GM06990 (cell line): ENCODE results near the gene ARHGAP24.

Experiments used
- DNase-seq: peaks from one replicate; pipeline ENCODE4 v3.0.0-alpha.2; 2011; ENCODE audit not compliant: insufficient read length; ENCODE audit errors: extremely low read depth
- H3K27me3 ChIP-seq: replicated peaks from 2 replicates; pipeline ENCODE4 v1.6.0; 2011; ENCODE audit warnings: low read length; ENCODE audit not compliant: control insufficient read depth, insufficient read depth
- H3K36me3 ChIP-seq: 2 replicates; pipeline ENCODE4 v1.5.1; 2011; ENCODE audit warnings: low read length; ENCODE audit not compliant: control insufficient read depth, insufficient read depth
- H3K4me3 ChIP-seq: replicated peaks from 2 replicates; pipeline ENCODE4 v1.5.1; 2011; ENCODE audit warnings: low read depth, mild to moderate bottlenecking, control low read depth, low read length
- CTCF ChIP-seq: IDR thresholded peaks from 2 replicates; pipeline ENCODE4 v1.5.1; 2011; ENCODE audit warnings: low read length, control low read depth, mild to moderate bottlenecking, inconsistent platforms; ENCODE audit not compliant: insufficient read depth, poor library complexity, severe bottlenecking

ARHGAP24 gene

GRCh38 chr4:85669992-85670548, 195.1 kb downstream of the ARHGAP24 start:
- H3K4me3 ChIP-seq, result no peak overlapping the region
- H3K27me3 ChIP-seq, result no peaks in the 10 kb centered on the region
- TF ChIP-seq CTCF, result no peak
- no peaks in the 10 kb centered on the region for H3K36me3 ChIP-seq
- DNase-seq, result no peak

- Histone ChIP-seq H3K4me3 (no peak overlapping the region), H3K27me3 (no peaks in the 10 kb centered on the region), H3K36me3 (no peaks in the 10 kb centered on the region)
- no peak for TF ChIP-seq CTCF
- no peak for DNase-seq
Observed at GRCh38 chr4:85671120-85671519, 196.2 kb downstream of the ARHGAP24 start.

GRCh38 chr4:85672116-85672515, 197.2 kb downstream of the ARHGAP24 start:
- no peak for DNase-seq
- no peaks in the 10 kb centered on the region for H3K36me3 ChIP-seq
- no peaks in the 10 kb centered on the region for H3K27me3 ChIP-seq
- no peak for TF ChIP-seq CTCF
- no peak overlapping the region for H3K4me3 ChIP-seq

GRCh38 chr4:85672959-85673358, 198.0 kb downstream of the ARHGAP24 start:
- no peak overlapping the region for H3K4me3 ChIP-seq
- no peaks in the 10 kb centered on the region for H3K36me3 ChIP-seq
- TF ChIP-seq CTCF, result no peak
- no peaks in the 10 kb centered on the region for H3K27me3 ChIP-seq
- no peak for DNase-seq

GRCh38 chr4:85673540-85673939, 198.6 kb downstream of the ARHGAP24 start:
- DNase-seq, result no peak
- TF ChIP-seq CTCF, result no peak
- Histone ChIP-seq H3K4me3 (no peak overlapping the region), H3K36me3 (no peaks in the 10 kb centered on the region), H3K27me3 (no peaks in the 10 kb centered on the region)
